CD4-positive, alpha-beta T cell (primary cell): ENCODE measurements around the gene PCID2. TPM values are rescaled to one million over a fixed set of nuclear protein-coding genes. Genes with fewer than 3 reads are reported as not detected.

Source experiments
- ATAC-seq: fragments of 200-7000 bp; cut with Tn5 transposase; one replicate; pipeline ENCODE4 v1.10.0; 2022; ENCODE audit warnings: mild to moderate bottlenecking; ENCODE audit not compliant: poor library complexity
- CTCF ChIA-PET: fragments of 350-600 bp; sonication (Branson Sonifier 250); formaldehyde crosslinking; loops from one replicate; lab custom pipeline; 2021; ENCODE audit warnings: antibody characterized with exemption, inconsistent platforms; lab: Charles Lee
- POLR2A ChIA-PET: fragments of 350-600 bp; sonication (Branson Sonifier 250); formaldehyde crosslinking; loops from one replicate; lab custom pipeline; 2021; ENCODE audit warnings: antibody characterized with exemption, inconsistent platforms; lab: Charles Lee
- DNase-seq, 14 experiments: peaks; one replicate each; pipeline ENCODE4 v3.0.0-alpha.2; 2013 to 2020; ENCODE audit warnings: mixed read lengths in 2 of 14
- H3K27ac ChIP-seq, 2 donors: one replicate each; pipeline versions ENCODE4 v1.5.1 to v1.7.0; 2013; ENCODE audit warnings: low read length in 2 of 2, low read depth in 1 of 2, mild to moderate bottlenecking in 1 of 2
- H3K27me3 ChIP-seq, 2 experiments: 1 replicate in 1 of 2; 2 replicates in 1 of 2; pipeline versions ENCODE4 v1.6.1 to v1.7.0; 2013; ENCODE audit warnings: low read length in 2 of 2, control low read depth in 1 of 2, mild to moderate bottlenecking in 1 of 2, moderate library complexity in 1 of 2; ENCODE audit not compliant: insufficient read depth in 2 of 2, control insufficient read depth in 1 of 2
- H3K36me3 ChIP-seq: one replicate; pipeline ENCODE4 v1.6.1; 2013; ENCODE audit warnings: low read length, control low read depth; ENCODE audit not compliant: insufficient read depth
- H3K4me1 ChIP-seq: one replicate; pipeline ENCODE4 v1.6.1; 2013; ENCODE audit warnings: low read length, control low read depth; ENCODE audit not compliant: insufficient read depth
- H3K4me3 ChIP-seq: one replicate; pipeline ENCODE4 v1.5.1; 2013; ENCODE audit warnings: mild to moderate bottlenecking, low read length, moderate library complexity
- H3K9me3 ChIP-seq, 2 experiments: 1 replicate in 1 of 2; 2 replicates in 1 of 2; pipeline versions ENCODE4 v1.6.1 to v1.7.0; 2013; ENCODE audit warnings: low read length in 2 of 2, mild to moderate bottlenecking in 2 of 2, control low read depth in 1 of 2, moderate library complexity in 1 of 2; ENCODE audit not compliant: control insufficient read depth in 1 of 2, insufficient read depth in 1 of 2
- H3K27ac Mint-ChIP-seq: one replicate; pipeline ENCODE4 v1.8.0; 2020; ENCODE audit warnings: mixed read lengths
- H3K27me3 Mint-ChIP-seq: one replicate; pipeline ENCODE4 v1.8.0; 2021; ENCODE audit warnings: mixed read lengths
- H3K36me3 Mint-ChIP-seq: one replicate; pipeline ENCODE4 v1.8.0; 2021; ENCODE audit warnings: low read depth, mixed read lengths
- H3K4me1 Mint-ChIP-seq: one replicate; pipeline ENCODE4 v1.8.0; 2021; ENCODE audit warnings: low read depth, mixed read lengths
- H3K4me3 Mint-ChIP-seq: one replicate; pipeline ENCODE4 v1.8.0; 2020; ENCODE audit warnings: mild to moderate bottlenecking, mixed read lengths
- H3K9me3 Mint-ChIP-seq: one replicate; pipeline ENCODE4 v1.8.0; 2020; ENCODE audit warnings: mixed read lengths
- intact Hi-C, 2 experiments: fragments of 100-400 bp; cut with DNase I in 1 of 2; cut with micrococcal nuclease in 1 of 2; formaldehyde crosslinking; loops; one replicate each; pipeline versions ENCODE4 v1.15.1 to v1.9.0; 2023 to 2025; cut with DNase I, micrococcal nuclease
- total RNA-seq, 174 experiments: library from RNA in 2 of 174; stranded (reverse) in 2 of 174; gene quantifications; one replicate each; pipeline ENCODE4 v1.2.3 and lab custom pipeline; 2021 to 2026
- TF ChIP-seq, protein P1 (sequence below): fragments of 200-600 bp; IDR thresholded peaks from one replicate; pipeline ENCODE4 v1.8.0; 2022; ENCODE audit warnings: antibody characterized with exemption, mild to moderate bottlenecking

Gene PCID2
- total RNA-seq, 2 experiments from 2014 or later = 33.6 to 33.7 TPM

DNA sequence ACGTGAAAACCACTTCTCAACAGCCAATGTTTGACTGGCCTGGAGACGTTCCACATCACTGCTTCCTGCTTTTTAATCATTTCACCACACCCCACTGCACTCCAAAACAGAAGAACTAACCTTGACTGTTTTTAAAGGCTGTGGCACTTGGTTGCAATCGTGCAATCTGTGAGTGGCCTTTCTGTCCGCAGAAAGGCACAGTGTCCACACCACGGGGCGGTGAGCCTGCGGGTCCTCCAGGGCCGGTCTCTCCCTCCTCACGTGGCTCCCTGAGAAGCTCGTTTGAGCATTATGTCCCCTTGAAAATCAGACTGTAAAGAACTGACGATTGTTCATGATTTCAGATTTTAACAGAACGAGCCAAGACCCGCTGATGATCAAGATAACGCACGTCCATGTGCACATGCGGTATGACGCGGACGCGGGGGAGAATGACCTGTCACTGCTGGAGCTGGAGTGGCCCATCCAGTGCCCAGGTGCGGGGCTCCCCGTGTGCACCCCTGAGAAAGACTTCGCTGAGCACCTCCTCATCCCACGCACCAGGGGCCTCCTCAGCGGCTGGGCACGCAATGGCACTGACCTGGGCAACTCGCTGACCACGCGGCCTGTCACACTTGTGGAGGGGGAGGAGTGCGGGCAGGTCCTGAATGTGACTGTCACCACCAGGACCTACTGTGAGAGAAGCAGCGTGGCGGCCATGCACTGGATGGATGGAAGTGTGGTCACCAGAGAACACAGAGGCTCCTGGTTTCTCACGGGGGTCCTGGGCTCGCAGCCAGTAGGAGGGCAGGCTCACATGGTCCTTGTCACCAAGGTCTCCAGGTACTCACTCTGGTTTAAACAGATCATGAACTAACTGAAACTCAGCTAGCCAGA, 37.0 kb downstream of the PCID2 start:
- CTCF ChIA-PET = no interaction called here
- no peak for DNase-seq
- TF ChIP-seq, protein P1, sequence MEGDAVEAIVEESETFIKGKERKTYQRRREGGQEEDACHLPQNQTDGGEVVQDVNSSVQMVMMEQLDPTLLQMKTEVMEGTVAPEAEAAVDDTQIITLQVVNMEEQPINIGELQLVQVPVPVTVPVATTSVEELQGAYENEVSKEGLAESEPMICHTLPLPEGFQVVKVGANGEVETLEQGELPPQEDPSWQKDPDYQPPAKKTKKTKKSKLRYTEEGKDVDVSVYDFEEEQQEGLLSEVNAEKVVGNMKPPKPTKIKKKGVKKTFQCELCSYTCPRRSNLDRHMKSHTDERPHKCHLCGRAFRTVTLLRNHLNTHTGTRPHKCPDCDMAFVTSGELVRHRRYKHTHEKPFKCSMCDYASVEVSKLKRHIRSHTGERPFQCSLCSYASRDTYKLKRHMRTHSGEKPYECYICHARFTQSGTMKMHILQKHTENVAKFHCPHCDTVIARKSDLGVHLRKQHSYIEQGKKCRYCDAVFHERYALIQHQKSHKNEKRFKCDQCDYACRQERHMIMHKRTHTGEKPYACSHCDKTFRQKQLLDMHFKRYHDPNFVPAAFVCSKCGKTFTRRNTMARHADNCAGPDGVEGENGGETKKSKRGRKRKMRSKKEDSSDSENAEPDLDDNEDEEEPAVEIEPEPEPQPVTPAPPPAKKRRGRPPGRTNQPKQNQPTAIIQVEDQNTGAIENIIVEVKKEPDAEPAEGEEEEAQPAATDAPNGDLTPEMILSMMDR = no peak
- H3K27ac ChIP-seq = no peak overlapping the region
- H3K4me1 ChIP-seq = peaks cover 39% of the 10 kb centered on the region
- H3K27me3 ChIP-seq = no peaks in the 10 kb centered on the region
- peaks cover 13% of the 10 kb centered on the region for H3K4me1 Mint-ChIP-seq
- peak overlapping the region; percentile 20 for H3K27ac Mint-ChIP-seq
- H3K9me3 ChIP-seq = peaks cover 0 to 16% of the 10 kb centered on the region in 2 experiments
- peaks cover 49% of the 10 kb centered on the region for H3K36me3 Mint-ChIP-seq
- intact Hi-C loops = no loop called here
- no peak overlapping the region for H3K4me3 Mint-ChIP-seq
- ATAC-seq = no peak
- POLR2A ChIA-PET = no interaction called here
- peaks cover 36% of the 10 kb centered on the region for H3K36me3 ChIP-seq
- no peaks in the 10 kb centered on the region for H3K27me3 Mint-ChIP-seq
- peaks cover 4% of the 10 kb centered on the region for H3K9me3 Mint-ChIP-seq
- no peak overlapping the region for H3K4me3 ChIP-seq

- CTCF ChIA-PET = no interaction called here
- Histone ChIP-seq H3K27ac (no peak overlapping the region), H3K27me3 (no peaks in the 10 kb centered on the region), H3K9me3 (peaks cover 0 to 6% of the 10 kb centered on the region in 2 experiments), H3K4me3 (no peak overlapping the region), H3K36me3 (peaks cover 33% of the 10 kb centered on the region), H3K4me1 (peaks cover 29% of the 10 kb centered on the region)
- intact Hi-C loops = no loop called here
- H3K36me3 Mint-ChIP-seq = peaks cover 40% of the 10 kb centered on the region
- no peak for DNase-seq
- ATAC-seq = no peak
- no peak overlapping the region for H3K4me3 Mint-ChIP-seq
- no peak overlapping the region for H3K27ac Mint-ChIP-seq
- H3K9me3 Mint-ChIP-seq = peaks cover 4% of the 10 kb centered on the region
- H3K4me1 Mint-ChIP-seq = peaks cover 5% of the 10 kb centered on the region
- no peaks in the 10 kb centered on the region for H3K27me3 Mint-ChIP-seq
- POLR2A ChIA-PET = no interaction called here
- TF ChIP-seq, protein P1 = no peak
Measured at GRCh38 chr13:113170511-113170910, 38.0 kb downstream of the PCID2 start.

- peaks cover 26% of the 10 kb centered on the region for H3K4me1 ChIP-seq
- CTCF ChIA-PET = no interaction called here
- Mint-ChIP-seq H3K4me3 (no peak overlapping the region), H3K27me3 (no peaks in the 10 kb centered on the region), H3K4me1 (peaks cover 13% of the 10 kb centered on the region), H3K9me3 (peaks cover 4% of the 10 kb centered on the region), H3K27ac (no peak overlapping the region), H3K36me3 (peaks cover 34% of the 10 kb centered on the region)
- H3K27me3 ChIP-seq = no peaks in the 10 kb centered on the region
- H3K27ac ChIP-seq = no peak overlapping the region
- ATAC-seq (no peak), DNase-seq (no peak)
- H3K9me3 ChIP-seq = peaks cover 0 to 4% of the 10 kb centered on the region in 2 experiments
- intact Hi-C loops = no loop called here
- POLR2A ChIA-PET = interaction anchor here (1.2 kb wide), 2 partner anchors 11 to 40 kb away, joined by 3 to 4 read pairs; partner anchors contain the start of gene CUL4A
- TF ChIP-seq, protein P1 = no peak
- H3K4me3 ChIP-seq = no peak overlapping the region
- peaks cover 28% of the 10 kb centered on the region for H3K36me3 ChIP-seq
Measured at GRCh38 chr13:113169277-113170272, 38.9 kb downstream of the PCID2 start.
